GM21367 (cell line): ENCODE results near the gene ZNF148.

Experiments used
- ATAC-seq: cut with Tn5 transposase; IDR thresholded peaks from one replicate; pipeline ENCODE4 v1.9.1; 2021; ENCODE audit not compliant: unreplicated experiment

The ZNF148 gene

GRCh38 chr3:125334675-125335560 lies 40.2 kb downstream of the ZNF148 start:
- no peak for ATAC-seq

- no peak for ATAC-seq
Observed at GRCh38 chr3:125332504-125332903, 42.6 kb downstream of the ZNF148 start.

- ATAC-seq, result no peak
Observed at GRCh38 chr3:125331243-125331642, 43.9 kb downstream of the ZNF148 start.

- no peak for ATAC-seq
Observed at GRCh38 chr3:125326957-125327356, 48.2 kb downstream of the ZNF148 start.

GRCh38 chr3:125325746-125326145 lies 49.4 kb downstream of the ZNF148 start:
- no peak for ATAC-seq

GRCh38 chr3:125324341-125324740 lies 50.8 kb downstream of the ZNF148 start:
- ATAC-seq, result no peak

GRCh38 chr3:125322917-125323316 lies 52.2 kb downstream of the ZNF148 start:
- no peak for ATAC-seq

GRCh38 chr3:125322166-125322565 lies 53.0 kb downstream of the ZNF148 start:
- ATAC-seq, result no peak

GRCh38 chr3:125319765-125320164 lies 55.4 kb downstream of the ZNF148 start:
- no peak for ATAC-seq

- ATAC-seq, result no peak
Observed at GRCh38 chr3:125318871-125319270, 56.3 kb downstream of the ZNF148 start.

GRCh38 chr3:125318167-125318865 lies 56.8 kb downstream of the ZNF148 start:
- no peak for ATAC-seq

GRCh38 chr3:125317761-125318160 lies 57.4 kb downstream of the ZNF148 start:
- no peak for ATAC-seq

GRCh38 chr3:125316949-125317348 lies 58.2 kb downstream of the ZNF148 start:
- ATAC-seq, result no peak

- ATAC-seq, result no peak
Observed at GRCh38 chr3:125316246-125316645, 58.9 kb downstream of the ZNF148 start.

- no peak for ATAC-seq
Observed at GRCh38 chr3:125313060-125313635, 62.0 kb downstream of the ZNF148 start.

GRCh38 chr3:125310623-125311081 lies 64.5 kb downstream of the ZNF148 start:
- ATAC-seq, result no peak

- ATAC-seq, result no peak
Observed at GRCh38 chr3:125309476-125309875, 65.6 kb downstream of the ZNF148 start.

- no peak for ATAC-seq
Observed at GRCh38 chr3:125306620-125307019, 68.5 kb downstream of the ZNF148 start.

- no peak for ATAC-seq
Observed at GRCh38 chr3:125302932-125303331, 72.2 kb downstream of the ZNF148 start.

- no peak for ATAC-seq
Observed at GRCh38 chr3:125300416-125300815, 74.7 kb downstream of the ZNF148 start.

- ATAC-seq, result no peak
Observed at GRCh38 chr3:125294411-125294810, 80.7 kb downstream of the ZNF148 start.

- ATAC-seq, result no peak
Observed at GRCh38 chr3:125292015-125292414, 83.1 kb downstream of the ZNF148 start.
